ENCODE data around the gene MFAP3L.

DNA sequence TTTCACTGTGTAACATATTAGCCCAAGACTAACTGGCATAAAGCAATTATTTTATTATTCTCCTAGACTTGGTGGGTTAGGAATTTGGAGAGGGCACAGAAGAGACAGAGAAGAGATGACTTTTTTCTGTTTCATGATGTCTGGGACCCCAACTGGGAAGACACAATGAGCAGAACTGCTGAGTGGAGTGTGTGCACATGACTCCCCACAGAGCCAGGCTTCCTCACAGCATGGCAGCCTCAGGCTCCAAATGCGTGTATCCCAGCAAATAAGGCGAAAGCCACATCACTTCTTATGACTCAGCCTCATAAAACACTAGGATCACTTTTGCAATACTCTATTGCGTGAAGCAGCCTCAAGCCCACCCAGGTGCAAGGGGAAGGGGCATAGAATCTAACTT, 68.4 kb downstream of the MFAP3L start:
- TF ChIP-seq CTCF (IDR thresholded peaks at IDR 0.05) = no peak
- no peak for TF ChIP-seq POLR2A (IDR thresholded peaks at IDR 0.05)
